D721Med (cell line): Measurements from ENCODE around the gene MSMO1.

Source experiments
- DNase-seq: peaks from one replicate; pipeline ENCODE4 v3.0.0; 2011; ENCODE audit warnings: low spot score; ENCODE audit not compliant: insufficient read length
- FAIRE-seq: peaks from 2 replicates; lab custom pipeline; 2011; peaks lifted over from hg19 to GRCh38; lab: Jason Lieb, UNC
- TF ChIP-seq, protein P1 (sequence below): IDR thresholded peaks from 2 replicates; pipeline ENCODE4 v1.5.1; 2012; ENCODE audit warnings: mild to moderate bottlenecking, control low read depth; ENCODE audit not compliant: insufficient read depth; ENCODE audit errors: missing control alignments

The MSMO1 gene

DNA sequence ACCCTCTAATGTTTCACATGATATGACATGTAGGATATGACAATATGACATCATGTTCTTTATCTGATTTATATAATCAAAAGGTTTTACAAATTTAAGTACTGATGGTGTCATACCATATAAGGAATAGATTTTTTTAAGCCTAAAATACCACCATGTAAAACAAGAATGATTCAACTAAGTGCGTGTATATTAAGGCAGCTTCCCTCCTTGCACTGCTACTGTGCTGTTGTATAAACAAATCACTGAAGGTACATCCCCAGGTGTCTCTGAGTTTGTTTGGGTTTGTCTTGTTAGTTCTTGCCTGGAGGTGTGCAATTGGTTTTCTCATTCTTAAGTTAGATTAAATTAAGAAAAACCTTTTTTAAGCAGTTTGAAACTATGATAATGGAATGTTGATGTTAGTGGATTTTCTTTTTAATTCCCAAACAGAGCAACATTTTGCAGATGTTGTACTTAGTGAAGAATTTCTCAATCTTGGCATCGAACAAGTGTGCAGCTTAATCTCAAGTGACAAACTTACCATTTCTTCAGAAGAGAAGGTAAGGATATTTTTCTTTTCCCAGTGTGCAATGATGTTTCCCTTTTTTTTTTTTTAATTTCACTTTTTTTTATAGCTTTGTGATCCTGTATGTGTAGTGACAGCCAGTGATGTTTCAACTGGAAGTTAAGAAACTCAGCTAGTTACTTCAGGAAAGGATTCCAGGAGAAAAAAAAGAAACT lies 33.4 kb upstream of the MSMO1 start:
- no peak for DNase-seq
- TF ChIP-seq, protein P1, sequence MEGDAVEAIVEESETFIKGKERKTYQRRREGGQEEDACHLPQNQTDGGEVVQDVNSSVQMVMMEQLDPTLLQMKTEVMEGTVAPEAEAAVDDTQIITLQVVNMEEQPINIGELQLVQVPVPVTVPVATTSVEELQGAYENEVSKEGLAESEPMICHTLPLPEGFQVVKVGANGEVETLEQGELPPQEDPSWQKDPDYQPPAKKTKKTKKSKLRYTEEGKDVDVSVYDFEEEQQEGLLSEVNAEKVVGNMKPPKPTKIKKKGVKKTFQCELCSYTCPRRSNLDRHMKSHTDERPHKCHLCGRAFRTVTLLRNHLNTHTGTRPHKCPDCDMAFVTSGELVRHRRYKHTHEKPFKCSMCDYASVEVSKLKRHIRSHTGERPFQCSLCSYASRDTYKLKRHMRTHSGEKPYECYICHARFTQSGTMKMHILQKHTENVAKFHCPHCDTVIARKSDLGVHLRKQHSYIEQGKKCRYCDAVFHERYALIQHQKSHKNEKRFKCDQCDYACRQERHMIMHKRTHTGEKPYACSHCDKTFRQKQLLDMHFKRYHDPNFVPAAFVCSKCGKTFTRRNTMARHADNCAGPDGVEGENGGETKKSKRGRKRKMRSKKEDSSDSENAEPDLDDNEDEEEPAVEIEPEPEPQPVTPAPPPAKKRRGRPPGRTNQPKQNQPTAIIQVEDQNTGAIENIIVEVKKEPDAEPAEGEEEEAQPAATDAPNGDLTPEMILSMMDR, result no peak
- FAIRE-seq, result no peak

DNA sequence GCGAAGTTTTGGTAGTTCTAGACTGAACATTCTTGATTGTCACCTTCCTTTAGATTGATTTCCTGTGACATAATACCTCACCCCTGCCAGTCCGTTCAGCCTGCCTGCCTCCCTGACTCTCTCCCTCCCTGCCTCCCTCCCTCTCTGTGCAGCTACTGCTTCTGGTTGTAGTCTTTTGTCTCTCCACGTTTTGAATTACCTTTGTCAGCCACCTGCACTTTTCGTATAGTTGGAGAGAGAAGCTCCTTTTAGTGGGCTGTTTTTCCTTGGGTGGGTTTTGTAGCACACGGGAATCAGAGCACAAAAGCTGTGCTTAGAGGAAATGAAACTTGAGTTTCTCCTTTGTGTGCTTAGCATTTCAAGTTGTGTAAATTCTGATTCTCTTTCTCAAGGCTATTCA lies 32.6 kb upstream of the MSMO1 start:
- TF ChIP-seq, protein P1, result no peak
- DNase-seq, result no peak
- no peak for FAIRE-seq

DNA sequence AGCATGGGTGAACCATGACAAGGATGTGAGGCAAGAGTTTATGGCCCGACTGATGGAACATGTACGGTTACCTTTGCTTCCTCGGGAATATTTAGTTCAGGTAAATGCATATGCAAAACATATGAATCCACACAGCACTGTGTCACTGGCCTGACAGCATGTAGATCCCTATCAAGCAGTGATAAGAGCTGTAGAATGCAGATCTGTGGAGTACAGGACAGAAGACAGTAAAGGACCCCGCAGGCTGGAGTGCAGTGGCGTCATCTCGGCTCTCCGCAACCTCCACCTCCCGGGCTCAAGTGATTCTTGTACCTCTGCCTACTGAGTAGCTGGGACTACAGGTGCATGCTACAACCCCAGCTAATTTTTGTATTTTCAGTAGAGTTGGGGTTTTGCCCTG lies 29.8 kb upstream of the MSMO1 start:
- FAIRE-seq, result no peak
- TF ChIP-seq, protein P1, result no peak
- no peak for DNase-seq

DNA sequence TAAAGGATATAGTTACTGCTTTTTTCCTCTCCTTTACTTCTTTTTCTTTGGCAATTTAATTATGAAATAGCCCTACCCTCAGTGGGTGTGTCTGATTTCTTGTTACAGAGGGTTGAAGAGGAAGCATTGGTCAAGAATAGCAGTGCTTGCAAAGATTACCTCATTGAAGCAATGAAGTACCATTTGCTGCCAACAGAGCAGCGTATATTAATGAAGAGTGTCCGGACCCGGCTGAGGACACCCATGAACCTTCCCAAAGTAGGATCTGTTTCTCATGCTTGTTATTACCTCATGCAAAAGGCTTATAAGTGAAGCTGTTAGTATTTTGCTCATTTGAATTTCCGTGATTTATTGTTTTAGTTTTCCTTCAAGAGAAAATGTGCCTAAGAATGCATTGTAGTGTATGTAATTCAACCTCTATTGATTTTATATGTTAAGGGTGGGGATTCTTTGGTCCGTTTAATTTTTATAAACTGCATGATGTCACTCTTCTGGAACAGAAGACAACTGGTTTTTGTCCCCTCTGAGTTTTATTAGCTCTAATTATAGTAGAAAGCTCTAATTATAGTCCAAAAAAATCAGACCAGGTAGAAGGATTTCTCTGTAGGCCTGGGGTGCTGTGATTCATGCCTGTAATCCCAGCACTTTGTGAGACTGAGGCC lies 27.9 kb upstream of the MSMO1 start:
- FAIRE-seq, result no peak
- TF ChIP-seq, protein P1, result no peak
- DNase-seq, result no peak

DNA sequence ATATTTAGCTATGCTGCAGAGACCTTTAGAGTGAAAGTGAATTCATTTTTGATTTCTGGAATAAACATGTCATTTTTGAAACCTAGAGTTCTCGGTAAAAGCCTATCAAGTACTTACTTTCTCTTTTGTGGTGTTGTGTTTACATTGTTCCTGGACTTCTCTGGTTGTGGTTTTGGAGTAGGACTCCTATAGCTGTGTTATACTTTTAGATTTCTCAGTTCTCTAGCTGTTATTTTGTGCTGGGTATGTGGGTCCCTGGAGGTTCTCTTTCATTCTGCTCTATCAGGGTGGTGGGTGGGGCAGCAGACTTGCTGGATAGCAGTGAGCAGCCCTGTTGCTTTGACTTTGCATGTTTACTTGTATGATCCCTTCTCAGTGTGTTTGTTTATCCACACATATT lies 25.6 kb upstream of the MSMO1 start:
- TF ChIP-seq, protein P1, result no peak
- FAIRE-seq (no peak), DNase-seq (no peak)

DNA sequence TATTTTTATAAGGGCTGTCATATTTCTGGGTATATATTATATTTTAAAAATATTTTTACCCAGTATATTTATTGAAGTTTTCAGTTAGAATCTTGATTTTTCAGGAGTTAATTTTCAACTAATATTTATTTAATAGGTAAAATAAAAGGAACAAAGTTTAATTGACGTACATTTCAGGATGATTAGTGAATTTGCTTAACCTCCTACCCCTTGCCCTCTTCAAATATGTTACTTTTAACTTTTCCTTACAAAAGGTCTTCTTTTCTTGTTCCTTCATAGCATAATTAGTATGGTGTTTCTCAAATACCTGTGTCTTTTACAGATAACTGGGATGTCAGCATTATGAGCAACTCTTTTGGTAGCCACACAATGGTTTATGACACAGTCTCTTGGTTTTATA lies 24.8 kb upstream of the MSMO1 start:
- FAIRE-seq, result no peak
- no peak for DNase-seq
- TF ChIP-seq, protein P1, result no peak

DNA sequence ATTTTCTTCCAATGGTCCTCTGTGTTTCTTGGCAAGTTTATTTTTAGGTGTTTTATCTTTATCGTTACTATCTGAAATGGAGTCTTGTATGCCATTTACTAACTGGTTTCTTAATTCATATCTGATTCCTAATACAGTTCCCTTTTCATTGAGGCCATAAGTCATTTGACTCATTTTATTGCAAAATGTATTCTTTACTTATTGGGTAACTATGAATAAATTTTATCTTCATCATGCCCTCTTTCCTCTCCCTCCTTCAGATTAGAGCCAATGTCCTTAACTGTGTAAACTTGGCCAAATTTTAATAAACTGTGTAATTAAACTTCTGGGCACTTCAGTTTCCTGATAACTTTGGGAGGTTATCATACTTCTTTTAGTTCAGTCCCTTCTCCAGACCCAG lies 19.3 kb upstream of the MSMO1 start:
- no peak for DNase-seq
- TF ChIP-seq, protein P1, result no peak
- peak; percentile 21 for FAIRE-seq
